Measurements from ENCODE around the gene RAP1A.

Gene RAP1A

GRCh38 chr1:111758373-111758772, 138.8 kb downstream of the RAP1A start:
- TF ChIP-seq EZH2phosphoT487 (IDR thresholded peaks at IDR 0.05; ENCODE audit: borderline replicate concordance) (no peak), CTCF (conservative IDR thresholded peaks at IDR 0.05; ENCODE audit: low read length) (peak; percentile 62)
- H2AFZ ChIP-seq (ENCODE audit: low read length): no peak overlapping the region
- peaks cover 31% of the 10 kb centered on the region for H3K36me3 ChIP-seq (ENCODE audit: insufficient read depth, low read length)
- no peaks in the 10 kb centered on the region for H3K27me3 ChIP-seq (ENCODE audit: insufficient read depth, low read length, poor library complexity, severe bottlenecking)
- no peaks in the 10 kb centered on the region for H3F3A ChIP-seq (ENCODE audit: low read depth)
- peaks cover 38% of the 10 kb centered on the region for H3K4me1 ChIP-seq (ENCODE audit: insufficient read depth, low read length, poor library complexity, severe bottlenecking)
- peaks cover 64% of the 10 kb centered on the region for H3K79me2 ChIP-seq (ENCODE audit: insufficient read depth, low read length)
- peak overlapping the region; percentile 74 for H3K4me2 ChIP-seq (ENCODE audit: low read depth, low read length, poor library complexity, severe bottlenecking)
- H3K4me3 ChIP-seq (ENCODE audit: low read length, poor library complexity, severe bottlenecking): peak overlapping the region; percentile 95
- peaks cover 25% of the 10 kb centered on the region for H4K20me1 ChIP-seq (ENCODE audit: insufficient read depth, low read length, poor library complexity, severe bottlenecking)
- H3K9me3 ChIP-seq (ENCODE audit: insufficient read depth, low read depth, low read length): no peaks in the 10 kb centered on the region
- H3K9me2 ChIP-seq (replicated peaks; ENCODE audit: low read depth, low read length): no peaks in the 10 kb centered on the region
- peak overlapping the region; percentile 97 for H3K9ac ChIP-seq (ENCODE audit: low read depth, low read length, poor library complexity, severe bottlenecking)

GRCh38 chr1:111761717-111762116, 142.1 kb downstream of the RAP1A start:
- H3K4me2 ChIP-seq (ENCODE audit: low read depth, low read length, poor library complexity, severe bottlenecking): no peak overlapping the region
- H3K9me2 ChIP-seq (replicated peaks; ENCODE audit: low read depth, low read length): no peaks in the 10 kb centered on the region
- peaks cover 27% of the 10 kb centered on the region for H3K4me1 ChIP-seq (ENCODE audit: insufficient read depth, low read length, poor library complexity, severe bottlenecking)
- peaks cover 16% of the 10 kb centered on the region for H4K20me1 ChIP-seq (ENCODE audit: insufficient read depth, low read length, poor library complexity, severe bottlenecking)
- peaks cover 44% of the 10 kb centered on the region for H3K79me2 ChIP-seq (ENCODE audit: insufficient read depth, low read length)
- no peak overlapping the region for H3K9ac ChIP-seq (ENCODE audit: low read depth, low read length, poor library complexity, severe bottlenecking)
- no peaks in the 10 kb centered on the region for H3F3A ChIP-seq (ENCODE audit: low read depth)
- no peak overlapping the region for H2AFZ ChIP-seq (ENCODE audit: low read length)
- H3K4me3 ChIP-seq (ENCODE audit: low read length, poor library complexity, severe bottlenecking): no peak overlapping the region
- no peaks in the 10 kb centered on the region for H3K9me3 ChIP-seq (ENCODE audit: insufficient read depth, low read depth, low read length)
- no peak for TF ChIP-seq EZH2phosphoT487 (IDR thresholded peaks at IDR 0.05; ENCODE audit: borderline replicate concordance)
- no peak for TF ChIP-seq CTCF (conservative IDR thresholded peaks at IDR 0.05; ENCODE audit: low read length)
- no peaks in the 10 kb centered on the region for H3K27me3 ChIP-seq (ENCODE audit: insufficient read depth, low read length, poor library complexity, severe bottlenecking)
- H3K36me3 ChIP-seq (ENCODE audit: insufficient read depth, low read length): peaks cover 61% of the 10 kb centered on the region

GRCh38 chr1:111762332-111762731, 142.7 kb downstream of the RAP1A start:
- Histone ChIP-seq H3F3A (ENCODE audit: low read depth) (no peaks in the 10 kb centered on the region), H3K36me3 (ENCODE audit: insufficient read depth, low read length) (peaks cover 67% of the 10 kb centered on the region), H3K9me3 (ENCODE audit: insufficient read depth, low read depth, low read length) (no peaks in the 10 kb centered on the region), H3K4me2 (ENCODE audit: low read depth, low read length, poor library complexity, severe bottlenecking) (no peak overlapping the region), H3K79me2 (ENCODE audit: insufficient read depth, low read length) (peaks cover 38% of the 10 kb centered on the region), H3K9ac (ENCODE audit: low read depth, low read length, poor library complexity, severe bottlenecking) (no peak overlapping the region), H3K27me3 (ENCODE audit: insufficient read depth, low read length, poor library complexity, severe bottlenecking) (no peaks in the 10 kb centered on the region), H2AFZ (ENCODE audit: low read length) (no peak overlapping the region), H3K4me1 (ENCODE audit: insufficient read depth, low read length, poor library complexity, severe bottlenecking) (peaks cover 21% of the 10 kb centered on the region), H3K9me2 (replicated peaks; ENCODE audit: low read depth, low read length) (no peaks in the 10 kb centered on the region), H4K20me1 (ENCODE audit: insufficient read depth, low read length, poor library complexity, severe bottlenecking) (peaks cover 10% of the 10 kb centered on the region), H3K4me3 (ENCODE audit: low read length, poor library complexity, severe bottlenecking) (no peak overlapping the region)
- TF ChIP-seq EZH2phosphoT487 (IDR thresholded peaks at IDR 0.05; ENCODE audit: borderline replicate concordance) (no peak), CTCF (conservative IDR thresholded peaks at IDR 0.05; ENCODE audit: low read length) (no peak)
